H9 (cell line): ENCODE results near the gene CD164. TPM values are rescaled to one million over a fixed set of nuclear protein-coding genes. Genes with fewer than 3 reads are reported as not detected.

Source experiments
- DNase-seq: peaks from one replicate; pipeline ENCODE4 v3.0.0-alpha.2; 2017
- H2AFZ ChIP-seq: one replicate; pipeline ENCODE4 v1.6.1; 2013; ENCODE audit warnings: mild to moderate bottlenecking, low read length, control low read depth, moderate library complexity
- H2AK5ac ChIP-seq: 2 replicates; pipeline ENCODE4 v1.6.1; 2013; ENCODE audit warnings: low read length, control low read depth, mixed read lengths; ENCODE audit not compliant: insufficient read length
- H2BK120ac ChIP-seq: one replicate; pipeline ENCODE4 v1.6.1; 2013; ENCODE audit warnings: low read depth, mild to moderate bottlenecking, low read length, control low read depth, inconsistent platforms; ENCODE audit not compliant: poor library complexity, severe bottlenecking
- H2BK12ac ChIP-seq: 2 replicates; pipeline ENCODE4 v1.6.1; 2013; ENCODE audit warnings: low read length, control low read depth, mixed read lengths, low read depth; ENCODE audit not compliant: insufficient read length
- H2BK15ac ChIP-seq: 2 replicates; pipeline ENCODE4 v1.6.1; 2013; ENCODE audit warnings: low read depth, low read length, control low read depth
- H2BK20ac ChIP-seq: one replicate; pipeline ENCODE4 v1.6.1; 2013; ENCODE audit warnings: low read depth, mild to moderate bottlenecking, low read length, control low read depth, inconsistent platforms; ENCODE audit not compliant: poor library complexity, severe bottlenecking
- H2BK5ac ChIP-seq: 2 replicates; pipeline ENCODE4 v1.6.1; 2013; ENCODE audit warnings: low read length, control low read depth, mixed read lengths; ENCODE audit not compliant: insufficient read length
- H3K14ac ChIP-seq: 2 replicates; pipeline ENCODE4 v1.6.1; 2013; ENCODE audit warnings: low read length, control low read depth; ENCODE audit not compliant: insufficient read depth
- H3K18ac ChIP-seq: 2 replicates; pipeline ENCODE4 v1.6.1; 2013; ENCODE audit warnings: low read depth, mild to moderate bottlenecking, mixed read lengths, low read length, control low read depth; ENCODE audit not compliant: insufficient read length
- H3K23ac ChIP-seq: 2 replicates; pipeline ENCODE4 v1.6.1; 2013; ENCODE audit warnings: low read length, control low read depth, mixed read lengths, low read depth; ENCODE audit not compliant: insufficient read length
- H3K23me2 ChIP-seq: 2 replicates; pipeline ENCODE4 v1.6.1; 2013; ENCODE audit warnings: low read depth, mild to moderate bottlenecking, mixed read lengths, low read length, control low read depth; ENCODE audit not compliant: insufficient read length, poor library complexity, severe bottlenecking
- H3K27ac ChIP-seq: 2 replicates; pipeline ENCODE4 v1.5.1; 2013; ENCODE audit warnings: low read length, control low read depth, mixed read lengths, low read depth; ENCODE audit not compliant: insufficient read length
- H3K27me3 ChIP-seq: 2 replicates; pipeline ENCODE4 v1.6.1; 2013; ENCODE audit warnings: low read length, control low read depth, inconsistent platforms; ENCODE audit not compliant: insufficient read depth
- H3K4ac ChIP-seq: 2 replicates; pipeline ENCODE4 v1.6.1; 2013; ENCODE audit warnings: low read depth, mild to moderate bottlenecking, control low read depth, inconsistent platforms, low read length, moderate library complexity
- H3K4me1 ChIP-seq: 2 replicates; pipeline ENCODE4 v1.6.1; 2013; ENCODE audit warnings: low read length, control low read depth, inconsistent platforms; ENCODE audit not compliant: insufficient read depth
- H3K4me2 ChIP-seq: 2 replicates; pipeline ENCODE4 v1.6.1; 2013; ENCODE audit warnings: low read length, control low read depth, mixed read lengths; ENCODE audit not compliant: insufficient read length, insufficient read depth
- H3K56ac ChIP-seq: 2 replicates; pipeline ENCODE4 v1.6.1; 2013; ENCODE audit warnings: low read depth, mild to moderate bottlenecking, mixed read lengths, low read length, control low read depth; ENCODE audit not compliant: insufficient read length
- H3K79me1 ChIP-seq: 2 replicates; pipeline ENCODE4 v1.6.1; 2013; ENCODE audit warnings: low read depth, mild to moderate bottlenecking, moderate library complexity, low read length, control low read depth, inconsistent platforms; ENCODE audit not compliant: insufficient read depth, poor library complexity, severe bottlenecking
- H3K79me2 ChIP-seq: 2 replicates; pipeline ENCODE4 v1.6.1; 2013; ENCODE audit warnings: low read length, control low read depth, inconsistent platforms; ENCODE audit not compliant: insufficient read depth
- H3K9ac ChIP-seq: 2 replicates; pipeline ENCODE4 v1.6.1; 2013; ENCODE audit warnings: low read length, control low read depth, mixed read lengths; ENCODE audit not compliant: insufficient read length; ENCODE audit errors: extremely low read depth
- H3K9me3 ChIP-seq: one replicate; pipeline ENCODE4 v1.6.1; 2013; ENCODE audit warnings: low read depth, low read length, inconsistent platforms; ENCODE audit not compliant: control insufficient read depth
- H3T11ph ChIP-seq: one replicate; pipeline ENCODE4 v1.6.1; 2013; ENCODE audit warnings: mild to moderate bottlenecking, low read length, control low read depth, inconsistent platforms
- H4K20me1 ChIP-seq: one replicate; pipeline ENCODE4 v1.6.1; 2013; ENCODE audit not compliant: control insufficient read depth, insufficient read length, insufficient read depth
- H4K5ac ChIP-seq: 2 replicates; pipeline ENCODE4 v1.6.1; 2013; ENCODE audit warnings: low read depth, mild to moderate bottlenecking, mixed read lengths, low read length, control low read depth; ENCODE audit not compliant: insufficient read length
- H4K8ac ChIP-seq: replicated peaks from 2 replicates; pipeline ENCODE4 v1.6.1; 2013; ENCODE audit warnings: low read length, control low read depth, mixed read lengths, low read depth; ENCODE audit not compliant: insufficient read length
- H4K91ac ChIP-seq: 2 replicates; pipeline ENCODE4 v1.6.1; 2013; ENCODE audit warnings: low read depth, mild to moderate bottlenecking, moderate library complexity, mixed read lengths, low read length, control low read depth; ENCODE audit not compliant: insufficient read length
- H3K27ac Mint-ChIP-seq, 3 experiments: 2 replicates in 2 of 3; 3 replicates in 1 of 3; pipeline ENCODE4 v1.8.0; 2020 to 2021; ENCODE audit warnings: mixed read lengths in 3 of 3, mild to moderate bottlenecking in 1 of 3, moderate library complexity in 1 of 3
- H3K27me3 Mint-ChIP-seq: 2 replicates; pipeline ENCODE4 v1.8.0; 2021; ENCODE audit warnings: low read depth, mild to moderate bottlenecking, moderate library complexity, mixed read lengths
- H3K36me3 Mint-ChIP-seq, 3 experiments: 2 replicates in 2 of 3; 3 replicates in 1 of 3; pipeline ENCODE4 v1.8.0; 2020 to 2021; ENCODE audit warnings: low read depth in 3 of 3, mixed read lengths in 3 of 3; ENCODE audit not compliant: insufficient read depth in 1 of 3
- H3K4me1 Mint-ChIP-seq, 2 experiments: 2 replicates each; pipeline ENCODE4 v1.8.0; 2020; ENCODE audit warnings: mixed read lengths in 2 of 2
- H3K4me3 Mint-ChIP-seq, 2 experiments: 2 replicates in 1 of 2; 3 replicates in 1 of 2; pipeline ENCODE4 v1.8.0; 2020 to 2021; ENCODE audit warnings: mild to moderate bottlenecking in 2 of 2, mixed read lengths in 2 of 2, moderate library complexity in 1 of 2
- H3K9me3 Mint-ChIP-seq, 2 experiments: 2 replicates in 1 of 2; 3 replicates in 1 of 2; pipeline ENCODE4 v1.8.0; 2020; ENCODE audit warnings: mild to moderate bottlenecking in 2 of 2, mixed read lengths in 2 of 2, moderate library complexity in 1 of 2
- CTCF ChIP-seq: fragments of 200-600 bp; sonication (generic); conservative IDR thresholded peaks from 3 replicates; pipeline ENCODE4 v1.8.0; 2021; ENCODE audit warnings: antibody characterized with exemption, mild to moderate bottlenecking
- WGBS: extraction: QIAGEN DNeasy Blood & Tissue Kit; methylation state at CpG from one replicate; pipeline ENCODE4 v1.1.7; 2013; ENCODE audit warnings: missing lambda C conversion rate, low lambda C conversion rate, mixed read lengths; ENCODE audit not compliant: insufficient read length; ENCODE audit errors: extremely low coverage; 5-methylcytosine and 5-hydroxymethylcytosine counted together
- total RNA-seq: library from RNA; stranded (reverse); gene quantifications from 2 replicates; pipeline ENCODE4 v1.2.1, GENCODE V29; 2021

Gene CD164
- total RNA-seq, 1 experiment from 2014 or later, result 130 TPM

GRCh38 chr6:109428889-109429477 is 46.7 kb upstream of the CD164 start:
- no peaks in the 10 kb centered on the region for H3K9me3 ChIP-seq
- H3K9ac ChIP-seq, result no peak overlapping the region
- no peak overlapping the region for H3K14ac ChIP-seq
- H2BK5ac ChIP-seq, result no peak overlapping the region
- no peaks in the 10 kb centered on the region for H4K20me1 ChIP-seq
- H2BK15ac ChIP-seq, result no peak overlapping the region
- H4K5ac ChIP-seq, result no peak overlapping the region
- H3K23me2 ChIP-seq, result no peaks in the 10 kb centered on the region
- no peak overlapping the region for H4K91ac ChIP-seq
- no peak overlapping the region for H2AK5ac ChIP-seq
- Mint-ChIP-seq H3K9me3 (no peaks in the 10 kb centered on the region), H3K27ac (no peak overlapping the region), H3K36me3 (no peaks in the 10 kb centered on the region), H3K27me3 (peaks cover 2% of the 10 kb centered on the region), H3K4me3 (no peak overlapping the region), H3K4me1 (no peaks in the 10 kb centered on the region)
- H3K79me1 ChIP-seq, result no peaks in the 10 kb centered on the region
- H3K18ac ChIP-seq, result no peak overlapping the region
- no peaks in the 10 kb centered on the region for H3K79me2 ChIP-seq
- H3T11ph ChIP-seq, result no peak overlapping the region
- no peak overlapping the region for H3K27ac ChIP-seq
- no CpG with 5 or more reads among the region's 7 CpGs for WGBS
- H3K4ac ChIP-seq, result no peak overlapping the region
- H2BK12ac ChIP-seq, result no peak overlapping the region
- no peak overlapping the region for H3K23ac ChIP-seq
- no peak for TF ChIP-seq CTCF
- H3K4me1 ChIP-seq, result no peaks in the 10 kb centered on the region
- DNase-seq, result no peak
- no peak overlapping the region for H2AFZ ChIP-seq
- H2BK120ac ChIP-seq, result no peak overlapping the region
- no peak overlapping the region for H4K8ac ChIP-seq
- H3K56ac ChIP-seq, result no peak overlapping the region
- H2BK20ac ChIP-seq, result no peak overlapping the region
- no peak overlapping the region for H3K4me2 ChIP-seq
- H3K27me3 ChIP-seq, result no peaks in the 10 kb centered on the region
